ENCODE results near the gene HMX2. TPM values are rescaled to one million over a fixed set of nuclear protein-coding genes. Genes with fewer than 3 reads are reported as not detected.

Gene HMX2
- total RNA-seq = not detected
- long read RNA-seq, donor 1 = 0 reads
- long read RNA-seq, donor 2 = 0 reads

- DNase-seq (ENCODE audit: low spot score) = no peak
- intact Hi-C loops (cut with DNase I) = no loop called here
Measured at GRCh38 chr10:123147635-123148413, at the start of gene HMX2. Gene HMX2, plus strand, starts transcription at chr10:123148136. Its CDS starts 243 bp downstream, at chr10:123148379.

- intact Hi-C loops (cut with DNase I) = no loop called here
- no peak for DNase-seq (ENCODE audit: low spot score)
Measured at GRCh38 chr10:123100030-123100762, 47.7 kb upstream of the HMX2 start.

- intact Hi-C loops (cut with DNase I) = no loop called here
- DNase-seq (ENCODE audit: low spot score) = no peak
Measured at GRCh38 chr10:123101872-123102271, 46.1 kb upstream of the HMX2 start.

- DNase-seq (ENCODE audit: low spot score) = no peak
Measured at GRCh38 chr10:123102673-123103072, 45.3 kb upstream of the HMX2 start.

GRCh38 chr10:123103944-123104343 lies 44.0 kb upstream of the HMX2 start:
- DNase-seq (ENCODE audit: low spot score) = no peak
- intact Hi-C loops (cut with DNase I) = no loop called here

More at GRCh38 chr10:123102673-123103072, 45.3 kb upstream of the HMX2 start:
- intact Hi-C loops (cut with DNase I) = no loop called here

GRCh38 chr10:123109466-123109865 lies 38.5 kb upstream of the HMX2 start:
- intact Hi-C loops (cut with DNase I) = no loop called here

GRCh38 chr10:123117644-123118417 lies 30.1 kb upstream of the HMX2 start:
- intact Hi-C loops (cut with DNase I) = no loop called here
- no peak for DNase-seq (ENCODE audit: low spot score)

More at GRCh38 chr10:123109466-123109865, 38.5 kb upstream of the HMX2 start:
- no peak for DNase-seq (ENCODE audit: low spot score)

GRCh38 chr10:123119081-123119480 lies 28.9 kb upstream of the HMX2 start:
- intact Hi-C loops (cut with DNase I) = no loop called here
- DNase-seq (ENCODE audit: low spot score) = no peak

GRCh38 chr10:123126246-123126645 lies 21.7 kb upstream of the HMX2 start:
- intact Hi-C loops (cut with DNase I) = no loop called here
- DNase-seq (ENCODE audit: low spot score) = no peak

GRCh38 chr10:123129618-123130271 lies 18.2 kb upstream of the HMX2 start:
- intact Hi-C loops (cut with DNase I) = loop anchor here (5.0 kb wide), 1 partner anchor 428 kb away; no protein-coding TSS in a partner anchor
- DNase-seq (ENCODE audit: low spot score) = no peak

- intact Hi-C loops (cut with DNase I) = loop anchor here (5.0 kb wide), 1 partner anchor 424 kb away; no protein-coding TSS in a partner anchor
Measured at GRCh38 chr10:123132576-123133477, 15.1 kb upstream of the HMX2 start.

GRCh38 chr10:123133541-123134342 lies 14.2 kb upstream of the HMX2 start:
- no peak for DNase-seq (ENCODE audit: low spot score)
- intact Hi-C loops (cut with DNase I) = loop anchor here (5.0 kb wide), 1 partner anchor 424 kb away; no protein-coding TSS in a partner anchor

More at GRCh38 chr10:123132576-123133477, 15.1 kb upstream of the HMX2 start:
- peak; percentile 95 for DNase-seq (ENCODE audit: low spot score)

GRCh38 chr10:123134343-123134914 lies 13.5 kb upstream of the HMX2 start:
- DNase-seq (ENCODE audit: low spot score) = peak; percentile 82
- intact Hi-C loops (cut with DNase I) = loop anchor here (5.0 kb wide), 1 partner anchor 423 kb away; no protein-coding TSS in a partner anchor

GRCh38 chr10:123134915-123135414 lies 13.0 kb upstream of the HMX2 start:
- no peak for DNase-seq (ENCODE audit: low spot score)
- intact Hi-C loops (cut with DNase I) = loop anchor here (1.0 to 5.0 kb wide), 2 partner anchors 11 to 422 kb away; no protein-coding TSS in a partner anchor

GRCh38 chr10:123135415-123136141 lies 12.4 kb upstream of the HMX2 start, which contains the start of gene HMX3:
Gene HMX3, plus strand, starts transcription at chr10:123135970. Its CDS starts 81 bp downstream, at chr10:123136051.
- intact Hi-C loops (cut with DNase I) = loop anchor here in 1 of 2 donors (1.0 kb wide), 1 partner anchor 11 kb away; no protein-coding TSS in a partner anchor
- DNase-seq (ENCODE audit: low spot score) = peak; percentile 78
